Epithelial cell of proximal tubule (primary cell): ENCODE measurements around the gene STK17A. TPM values are rescaled to one million over a fixed set of nuclear protein-coding genes. Genes with fewer than 3 reads are reported as not detected.

ENCODE experiments used
- DNase-seq: peaks from one replicate; pipeline ENCODE4 v3.0.0-alpha.2; 2011; ENCODE audit warnings: low read depth
- H3K4me3 ChIP-seq: 2 replicates; pipeline ENCODE4 v1.5.1; 2011; ENCODE audit warnings: low read depth, mild to moderate bottlenecking, low read length
- CTCF ChIP-seq: conservative IDR thresholded peaks from 2 replicates; pipeline ENCODE4 v1.5.1; 2012; ENCODE audit warnings: low read depth, mild to moderate bottlenecking, low read length
- total RNA-seq: library from RNA; depleted of rRNA; stranded (reverse); fragments of >200 nt; gene quantifications from 2 replicates; pipeline ENCODE4 v1.2.3, GENCODE V29; 2015

The STK17A gene
- 30.7 and 44.6 TPM in 2 replicates for total RNA-seq

GRCh38 chr7:43582503-43583423 is at the start of gene STK17A:
Gene STK17A, plus strand, starts transcription at chr7:43583108. Its CDS starts 136 bp downstream, at chr7:43583244.
- peak within 1 kb of the TSS; percentile 85 for H3K4me3 ChIP-seq
- TF ChIP-seq CTCF: peak; percentile 98
- no peak for DNase-seq

- no peak overlapping the region for H3K4me3 ChIP-seq
- no peak for DNase-seq
- TF ChIP-seq CTCF: no peak
Observed at GRCh38 chr7:43533801-43534479, 49.0 kb upstream of the STK17A start.

- no peak overlapping the region for H3K4me3 ChIP-seq
- no peak for TF ChIP-seq CTCF
- DNase-seq: no peak
Observed at GRCh38 chr7:43535031-43535451, 47.9 kb upstream of the STK17A start.

- DNase-seq: peak; percentile 41
Observed at GRCh38 chr7:43535810-43536585, 46.9 kb upstream of the STK17A start.

GRCh38 chr7:43536773-43537172 is 46.1 kb upstream of the STK17A start:
- no peak overlapping the region for H3K4me3 ChIP-seq
- no peak for TF ChIP-seq CTCF
- no peak for DNase-seq

More at GRCh38 chr7:43535810-43536585, 46.9 kb upstream of the STK17A start:
- no peak overlapping the region for H3K4me3 ChIP-seq
- TF ChIP-seq CTCF: no peak

GRCh38 chr7:43537765-43538403 is 45.0 kb upstream of the STK17A start:
- DNase-seq: peak; percentile 32
- H3K4me3 ChIP-seq: no peak overlapping the region
- TF ChIP-seq CTCF: no peak
